ENCODE data around the gene ST3GAL2. TPM values are rescaled to one million over a fixed set of nuclear protein-coding genes. Genes with fewer than 3 reads are reported as not detected.
A peak's percentile ranks its signal among the peaks of the same experiment; 100 is the strongest.
"Not testable (repeated sequence)": the region's sequence is repeated elsewhere in the genome, so short reads cannot be mapped to it uniquely, and the experiment has no call there.

ST3GAL2 gene
- total RNA-seq, 1 experiment from 2014 or later: 45.9 TPM

- Histone ChIP-seq H3K4me2 (ENCODE audit: insufficient read depth, insufficient read length, low read length) (no peak overlapping the region), H4K8ac (replicated peaks; ENCODE audit: insufficient read length, low read depth, low read length) (no peak overlapping the region), H3K23ac (ENCODE audit: insufficient read length, low read depth, low read length) (no peak overlapping the region), H2BK5ac (ENCODE audit: insufficient read length, low read length) (no peak overlapping the region), H3K14ac (ENCODE audit: insufficient read depth, low read length) (no peak overlapping the region), H2AK5ac (ENCODE audit: insufficient read length, low read length) (no peak overlapping the region), H2BK15ac (ENCODE audit: low read depth, low read length) (no peak overlapping the region), H3K27ac (ENCODE audit: insufficient read length, low read depth, low read length) (no peak overlapping the region), H2AFZ (ENCODE audit: low read length) (no peak overlapping the region), H4K20me1 (ENCODE audit: control insufficient read depth, insufficient read depth, insufficient read length) (no peaks in the 10 kb centered on the region), H4K5ac (ENCODE audit: insufficient read length, low read depth, low read length) (no peak overlapping the region), H3K9ac (ENCODE audit: extremely low read depth, insufficient read length, low read length) (no peak overlapping the region), H4K91ac (ENCODE audit: insufficient read length, low read depth, low read length) (no peak overlapping the region), H3K4me1 (ENCODE audit: insufficient read depth, low read length) (no peaks in the 10 kb centered on the region), H3K4ac (ENCODE audit: low read depth, low read length) (no peak overlapping the region), H3K9me3 (ENCODE audit: control insufficient read depth, low read depth, low read length) (no peaks in the 10 kb centered on the region), H3K79me2 (ENCODE audit: insufficient read depth, low read length) (no peaks in the 10 kb centered on the region), H2BK120ac (ENCODE audit: low read depth, low read length, poor library complexity, severe bottlenecking) (no peak overlapping the region), H3K23me2 (ENCODE audit: insufficient read length, low read depth, low read length, poor library complexity, severe bottlenecking) (no peaks in the 10 kb centered on the region), H3K18ac (ENCODE audit: insufficient read length, low read depth, low read length) (no peak overlapping the region), H3K27me3 (ENCODE audit: insufficient read depth, low read length) (no peaks in the 10 kb centered on the region), H3T11ph (ENCODE audit: low read length) (no peak overlapping the region), H3K79me1 (ENCODE audit: insufficient read depth, low read depth, low read length, poor library complexity, severe bottlenecking) (no peaks in the 10 kb centered on the region), H2BK12ac (ENCODE audit: insufficient read length, low read depth, low read length) (no peak overlapping the region), H2BK20ac (ENCODE audit: low read depth, low read length, poor library complexity, severe bottlenecking) (no peak overlapping the region), H3K56ac (ENCODE audit: insufficient read length, low read depth, low read length) (no peak overlapping the region)
- Mint-ChIP-seq H3K4me1 (no peaks in the 10 kb centered on the region), H3K27me3 (ENCODE audit: low read depth) (no peaks in the 10 kb centered on the region), H3K4me3 (no peak overlapping the region), H3K36me3 (ENCODE audit: insufficient read depth in 1 of 3, low read depth in 3 of 3) (peaks cover 13 to 50% (median 42%) of the 10 kb centered on the region in 3 experiments; a peak in 6 of 7 replicates), H3K27ac (peak overlapping the region in 2 of 3 experiments; percentile 19 to 41; a peak in 1 of 7 replicates), H3K9me3 (no peaks in the 10 kb centered on the region)
- WGBS (ENCODE audit: extremely low coverage, insufficient read length, low lambda C conversion rate): no CpG with 5 or more reads among the region's 19 CpGs
- no peak for DNase-seq
- TF ChIP-seq CTCF (conservative IDR thresholded peaks at IDR 0.05): no peak
Observed at GRCh38 chr16:70388006-70388680, 50.8 kb downstream of the ST3GAL2 start.

DNA sequence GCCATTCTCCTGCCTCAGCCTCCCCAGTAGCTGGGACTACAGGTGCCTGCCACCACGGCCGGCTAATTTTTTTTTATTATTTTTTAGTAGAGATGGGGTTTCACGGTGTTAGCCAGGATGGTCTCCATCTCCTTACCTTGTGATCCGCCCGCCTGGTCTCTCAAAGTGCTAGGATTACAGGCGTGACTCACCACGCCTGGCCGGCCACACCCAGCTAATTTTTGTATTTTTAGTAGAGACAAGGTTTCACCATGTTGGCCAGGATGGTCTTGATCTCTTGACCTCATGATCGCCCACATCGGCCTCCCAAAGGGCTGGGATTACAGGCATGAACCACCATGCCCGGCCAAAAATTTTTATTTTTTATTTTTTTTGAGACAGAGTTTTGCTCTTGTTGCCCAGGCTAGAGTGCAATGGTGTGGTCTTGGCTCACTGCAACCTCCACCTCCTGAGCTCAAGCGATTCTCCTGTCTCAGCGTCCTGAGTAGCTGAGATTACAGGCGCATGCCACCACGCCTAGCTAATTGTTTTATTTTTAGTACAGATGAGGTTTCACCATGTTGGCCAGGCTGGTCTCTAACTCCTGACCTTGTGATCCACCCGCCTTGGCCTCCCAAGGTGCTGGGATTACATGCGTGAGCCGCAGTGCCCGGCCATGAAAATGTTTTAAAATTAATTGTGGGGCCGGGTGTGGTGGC is 52.5 kb downstream of the ST3GAL2 start:
- not testable (repeated sequence) for H2BK120ac ChIP-seq (ENCODE audit: low read depth, low read length, poor library complexity, severe bottlenecking); H3K27me3 ChIP-seq (ENCODE audit: insufficient read depth, low read length); H3K4ac ChIP-seq (ENCODE audit: low read depth, low read length); H4K20me1 ChIP-seq (ENCODE audit: control insufficient read depth, insufficient read depth, insufficient read length); H3K79me2 ChIP-seq (ENCODE audit: insufficient read depth, low read length); H2AK5ac ChIP-seq (ENCODE audit: insufficient read length, low read length); H4K5ac ChIP-seq (ENCODE audit: insufficient read length, low read depth, low read length); H3K14ac ChIP-seq (ENCODE audit: insufficient read depth, low read length); H3K4me2 ChIP-seq (ENCODE audit: insufficient read depth, insufficient read length, low read length); H3K27ac ChIP-seq (ENCODE audit: insufficient read length, low read depth, low read length); H3K9me3 Mint-ChIP-seq; H3K4me3 Mint-ChIP-seq; H4K91ac ChIP-seq (ENCODE audit: insufficient read length, low read depth, low read length); H2BK20ac ChIP-seq (ENCODE audit: low read depth, low read length, poor library complexity, severe bottlenecking); H3K56ac ChIP-seq (ENCODE audit: insufficient read length, low read depth, low read length); H3K79me1 ChIP-seq (ENCODE audit: insufficient read depth, low read depth, low read length, poor library complexity, severe bottlenecking); H3K18ac ChIP-seq (ENCODE audit: insufficient read length, low read depth, low read length); H3K9me3 ChIP-seq (ENCODE audit: control insufficient read depth, low read depth, low read length); H2BK15ac ChIP-seq (ENCODE audit: low read depth, low read length); H2BK5ac ChIP-seq (ENCODE audit: insufficient read length, low read length); H2BK12ac ChIP-seq (ENCODE audit: insufficient read length, low read depth, low read length); H4K8ac ChIP-seq (replicated peaks; ENCODE audit: insufficient read length, low read depth, low read length); H3K9ac ChIP-seq (ENCODE audit: extremely low read depth, insufficient read length, low read length); H3K27me3 Mint-ChIP-seq (ENCODE audit: low read depth); H3K23me2 ChIP-seq (ENCODE audit: insufficient read length, low read depth, low read length, poor library complexity, severe bottlenecking); H3K23ac ChIP-seq (ENCODE audit: insufficient read length, low read depth, low read length); H2AFZ ChIP-seq (ENCODE audit: low read length); H3K4me1 ChIP-seq (ENCODE audit: insufficient read depth, low read length); H3T11ph ChIP-seq (ENCODE audit: low read length); H3K4me1 Mint-ChIP-seq; H3K27ac Mint-ChIP-seq; DNase-seq
- H3K36me3 Mint-ChIP-seq (ENCODE audit: insufficient read depth in 1 of 3, low read depth in 3 of 3): peaks cover 19 to 53% (median 44%) of the 10 kb centered on the region in 3 experiments; a peak in 6 of 7 replicates
- no CpG with 5 or more reads among the region's 20 CpGs for WGBS (ENCODE audit: extremely low coverage, insufficient read length, low lambda C conversion rate)
